ENCODE data around the gene EMC8. TPM values are rescaled to one million over a fixed set of nuclear protein-coding genes. Genes with fewer than 3 reads are reported as not detected.

Gene EMC8
- polyA plus RNA-seq, 1 experiment = 30.5 TPM

GRCh38 chr16:85846461-85846860, 47.1 kb upstream of the EMC8 start:
- ChIA-PET POLR2A (interaction anchor here (0.7 kb wide), 1 partner anchor 9 kb away, joined by 3 read pairs; no protein-coding TSS in a partner anchor), CTCF (interaction anchor here (0.6 kb wide), 1 partner anchor 146 kb away, joined by 3 read pairs; no protein-coding TSS in a partner anchor)
- Histone ChIP-seq H3K27ac (ENCODE audit: low read depth, low read length) (no peak overlapping the region), H3K27me3 (ENCODE audit: control insufficient read depth, insufficient read depth, low read length) (peaks cover 67% of the 10 kb centered on the region), H3K9me3 (ENCODE audit: control insufficient read depth, insufficient read depth, low read length) (peaks cover 4% of the 10 kb centered on the region), H3K4me3 (ENCODE audit: low read depth, low read length) (no peak overlapping the region)
- TF ChIP-seq CTCF (IDR thresholded peaks at IDR 0.05; ENCODE audit: low read depth, low read length) = no peak
- no peak for DNase-seq (ENCODE audit: low read depth, low spot score)

GRCh38 chr16:85845266-85845665, 45.9 kb upstream of the EMC8 start:
- ChIA-PET POLR2A (no interaction called here), CTCF (interaction anchor here (0.6 to 1.6 kb wide), 3 partner anchors 24 to 559 kb away, joined by 3 to 5 read pairs (median 3); no protein-coding TSS in a partner anchor)
- H3K4me3 ChIP-seq (ENCODE audit: low read depth, low read length) = no peak overlapping the region
- no peak for DNase-seq (ENCODE audit: low read depth, low spot score)
- TF ChIP-seq CTCF (IDR thresholded peaks at IDR 0.05; ENCODE audit: low read depth, low read length) = no peak
- H3K27me3 ChIP-seq (ENCODE audit: control insufficient read depth, insufficient read depth, low read length) = peaks cover 71% of the 10 kb centered on the region
- H3K27ac ChIP-seq (ENCODE audit: low read depth, low read length) = no peak overlapping the region
- H3K9me3 ChIP-seq (ENCODE audit: control insufficient read depth, insufficient read depth, low read length) = peaks cover 4% of the 10 kb centered on the region

- peaks cover 68% of the 10 kb centered on the region for H3K27me3 ChIP-seq (ENCODE audit: control insufficient read depth, insufficient read depth, low read length)
- no peak for TF ChIP-seq CTCF (IDR thresholded peaks at IDR 0.05; ENCODE audit: low read depth, low read length)
Observed at GRCh38 chr16:85844786-85845185, 45.4 kb upstream of the EMC8 start.

GRCh38 chr16:85844169-85844481, 44.8 kb upstream of the EMC8 start:
- Histone ChIP-seq H3K4me3 (ENCODE audit: low read depth, low read length) (no peak overlapping the region), H3K27ac (ENCODE audit: low read depth, low read length) (no peak overlapping the region), H3K9me3 (ENCODE audit: control insufficient read depth, insufficient read depth, low read length) (peaks cover 4% of the 10 kb centered on the region), H3K27me3 (ENCODE audit: control insufficient read depth, insufficient read depth, low read length) (peaks cover 62% of the 10 kb centered on the region)
- TF ChIP-seq CTCF (IDR thresholded peaks at IDR 0.05; ENCODE audit: low read depth, low read length) = no peak
- POLR2A ChIA-PET = no interaction called here
- CTCF ChIA-PET = interaction anchor here (1.6 kb wide), 1 partner anchor 23 kb away, joined by 5 read pairs; no protein-coding TSS in a partner anchor
- DNase-seq (ENCODE audit: low read depth, low spot score) = no peak

More at GRCh38 chr16:85844786-85845185, 45.4 kb upstream of the EMC8 start:
- POLR2A ChIA-PET = no interaction called here
- Histone ChIP-seq H3K27ac (ENCODE audit: low read depth, low read length) (no peak overlapping the region), H3K9me3 (ENCODE audit: control insufficient read depth, insufficient read depth, low read length) (peaks cover 4% of the 10 kb centered on the region), H3K4me3 (ENCODE audit: low read depth, low read length) (no peak overlapping the region)
- DNase-seq (ENCODE audit: low read depth, low spot score) = no peak
- CTCF ChIA-PET = interaction anchor here (0.6 to 1.6 kb wide), 3 partner anchors 23 to 559 kb away, joined by 3 to 5 read pairs (median 3); no protein-coding TSS in a partner anchor

GRCh38 chr16:85843471-85844168, 44.3 kb upstream of the EMC8 start:
- ChIA-PET POLR2A (no interaction called here), CTCF (no interaction called here)
- no peak overlapping the region for H3K4me3 ChIP-seq (ENCODE audit: low read depth, low read length)
- peaks cover 65% of the 10 kb centered on the region for H3K27me3 ChIP-seq (ENCODE audit: control insufficient read depth, insufficient read depth, low read length)
- no peak overlapping the region for H3K27ac ChIP-seq (ENCODE audit: low read depth, low read length)
- TF ChIP-seq CTCF (IDR thresholded peaks at IDR 0.05; ENCODE audit: low read depth, low read length) = no peak
- peaks cover 4% of the 10 kb centered on the region for H3K9me3 ChIP-seq (ENCODE audit: control insufficient read depth, insufficient read depth, low read length)
- DNase-seq (ENCODE audit: low read depth, low spot score) = no peak
